IMR-90 (cell line): ENCODE results near the gene COG3. TPM values are rescaled to one million over a fixed set of nuclear protein-coding genes. Genes with fewer than 3 reads are reported as not detected.
"Not testable (repeated sequence)": the region's sequence is repeated elsewhere in the genome, so short reads cannot be mapped to it uniquely, and the experiment has no call there.

Source experiments
- ATAC-seq: fragments of 200-7000 bp; cut with Tn5 transposase; 2 replicates; pipeline ENCODE4 v1.9.1; 2020; ENCODE audit warnings: low read depth, mild to moderate bottlenecking, moderate library complexity
- BruUV-seq: library from RNA; stranded (reverse); fragments of 400-500 nt; replicated peaks from 2 replicates; lab custom pipeline; 2021; lab: Mats Ljungman, UMichigan
- CTCF ChIA-PET: fragments of 300-600 bp; formaldehyde crosslinking; extraction: SDS; loops from one replicate; lab custom pipeline; 2021; ENCODE audit warnings: antibody characterized with exemption; lab: Yijun Ruan, JAX
- POLR2A ChIA-PET: fragments of 300-600 bp; sonication (Branson Sonifier 250); formaldehyde crosslinking; loops from one replicate; lab custom pipeline; 2022; ENCODE audit warnings: antibody characterized with exemption; ENCODE audit not compliant: unreplicated experiment; lab: Charles Lee
- DNase-seq: peaks from one replicate; pipeline ENCODE4 v3.0.0; 2013
- H2AFZ ChIP-seq: replicated peaks from 2 replicates; pipeline ENCODE3; 2013; ENCODE audit warnings: low read length, mild to moderate bottlenecking; ENCODE audit not compliant: poor library complexity
- H2AK5ac ChIP-seq: 2 replicates; pipeline ENCODE4 v1.6.1; 2013; ENCODE audit warnings: low read depth, low read length, inconsistent platforms
- H2AK9ac ChIP-seq: replicated peaks from 2 replicates; pipeline ENCODE3; 2013; ENCODE audit warnings: mild to moderate bottlenecking, low read depth, low read length, moderate library complexity; ENCODE audit not compliant: poor library complexity
- H2BK120ac ChIP-seq: 2 replicates; pipeline ENCODE4 v1.6.1; 2013; ENCODE audit warnings: low read depth, low read length, inconsistent platforms
- H2BK15ac ChIP-seq: 3 replicates; pipeline ENCODE4 v1.6.1; 2013; ENCODE audit warnings: low read depth, low read length, inconsistent platforms
- H2BK20ac ChIP-seq: 2 replicates; pipeline ENCODE4 v1.6.1; 2013; ENCODE audit warnings: low read depth, mild to moderate bottlenecking, inconsistent platforms, low read length, moderate library complexity
- H2BK5ac ChIP-seq: 2 replicates; pipeline ENCODE4 v1.6.1; 2013; ENCODE audit warnings: mild to moderate bottlenecking, low read depth, low read length, inconsistent platforms; ENCODE audit not compliant: poor library complexity, severe bottlenecking
- H3K14ac ChIP-seq: replicated peaks from 2 replicates; pipeline ENCODE4 v1.6.1; 2013; ENCODE audit warnings: low read depth, low read length, inconsistent platforms
- H3K18ac ChIP-seq: 2 replicates; pipeline ENCODE4 v1.6.1; 2013; ENCODE audit warnings: low read depth, low read length, control low read depth
- H3K23ac ChIP-seq: 2 replicates; pipeline ENCODE4 v1.6.1; 2013; ENCODE audit warnings: low read depth, low read length, inconsistent platforms
- H3K27ac ChIP-seq: 2 replicates; pipeline ENCODE4 v1.5.1; 2013; ENCODE audit warnings: mild to moderate bottlenecking, control low read depth, low read length; ENCODE audit not compliant: insufficient read depth
- H3K27me3 ChIP-seq: 2 replicates; pipeline ENCODE4 v1.6.1; 2013; ENCODE audit warnings: low read length; ENCODE audit not compliant: control insufficient read depth, insufficient read depth
- H3K36me3 ChIP-seq: 2 replicates; pipeline ENCODE4 v1.6.1; 2013; ENCODE audit warnings: low read length, mixed read lengths; ENCODE audit not compliant: control insufficient read depth, insufficient read depth
- H3K4ac ChIP-seq: 2 replicates; pipeline ENCODE4 v1.6.1; 2013; ENCODE audit warnings: low read depth, low read length, inconsistent platforms
- H3K4me1 ChIP-seq: 2 replicates; pipeline ENCODE4 v1.6.1; 2013; ENCODE audit warnings: low read length, mixed read lengths; ENCODE audit not compliant: control insufficient read depth, insufficient read depth
- H3K4me2 ChIP-seq: 2 replicates; pipeline ENCODE4 v1.6.1; 2013; ENCODE audit warnings: low read depth, mild to moderate bottlenecking, control low read depth, low read length, moderate library complexity
- H3K4me3 ChIP-seq: 2 replicates; pipeline ENCODE4 v1.5.1; 2013; ENCODE audit warnings: low read depth, mild to moderate bottlenecking, control low read depth, low read length, moderate library complexity; ENCODE audit not compliant: insufficient read depth
- H3K56ac ChIP-seq: 2 replicates; pipeline ENCODE4 v1.6.1; 2013; ENCODE audit warnings: low read length, inconsistent platforms; ENCODE audit not compliant: insufficient read depth; ENCODE audit errors: extremely low read depth
- H3K79me1 ChIP-seq, 2 experiments: 2 replicates each; pipeline ENCODE4 v1.6.1; 2013; ENCODE audit warnings: low read length in 2 of 2, inconsistent platforms in 1 of 2, low read depth in 1 of 2
- H3K9ac ChIP-seq: 2 replicates; pipeline ENCODE4 v1.6.1; 2013; ENCODE audit warnings: low read depth, low read length, control low read depth
- H3K9me1 ChIP-seq: 2 replicates; pipeline ENCODE4 v1.6.1; 2013; ENCODE audit warnings: low read length, inconsistent platforms; ENCODE audit not compliant: insufficient read depth
- H3K9me3 ChIP-seq: 2 replicates; pipeline ENCODE4 v1.6.1; 2013; ENCODE audit warnings: low read length; ENCODE audit not compliant: control insufficient read depth, insufficient read depth
- H4K20me1 ChIP-seq: 2 replicates; pipeline ENCODE4 v1.6.1; 2013; ENCODE audit warnings: low read length, inconsistent platforms; ENCODE audit not compliant: insufficient read depth
- H4K5ac ChIP-seq: 2 replicates; pipeline ENCODE4 v1.6.1; 2013; ENCODE audit warnings: mild to moderate bottlenecking, low read depth, low read length, control low read depth
- H4K8ac ChIP-seq, 2 experiments: 2 replicates each; pipeline ENCODE4 v1.6.1; 2013; ENCODE audit warnings: low read depth in 2 of 2, low read length in 2 of 2, control low read depth in 1 of 2, inconsistent platforms in 1 of 2
- H4K91ac ChIP-seq: 2 replicates; pipeline ENCODE4 v1.6.1; 2013; ENCODE audit warnings: low read depth, low read length, inconsistent platforms; ENCODE audit not compliant: insufficient read depth
- WGBS, 2 experiments: methylation state at CpG; one replicate each; pipeline versions ENCODE4 v1.1.5 to v1.1.7; 2013; ENCODE audit warnings: missing lambda C conversion rate in 2 of 2; ENCODE audit not compliant: insufficient read length in 1 of 2; ENCODE audit errors: extremely low coverage in 2 of 2; 5-methylcytosine and 5-hydroxymethylcytosine counted together
- dilution Hi-C: fragments of 300-500 bp; cut with HindIII; formaldehyde crosslinking; loops from one replicate; pipeline ENCODE4 v1.14.3; 2018; ENCODE audit warnings: low sequenced_read_pairs; ENCODE audit not compliant: unreplicated experiment
- in situ Hi-C: fragments of 300-500 bp; cut with MboI; formaldehyde crosslinking; loops from 3 replicates; pipeline ENCODE4 v1.14.3; 2019; ENCODE audit warnings: low sequenced_read_pairs, inconsistent platforms, mixed read lengths
- intact Hi-C: fragments of 100-400 bp; cut with micrococcal nuclease; formaldehyde crosslinking; loops from 2 replicates; pipeline ENCODE4 v1.10.0; 2022
- polyA plus RNA-seq, 3 experiments: library from polyadenylated mRNA; depleted of rRNA; stranded (reverse); fragments of >200 nt; gene quantifications; 2 replicates each; pipeline ENCODE4 v1.2.3, GENCODE V29; 2012; ENCODE audit warnings: low replicate concordance in 1 of 3
- total RNA-seq: library from RNA; depleted of rRNA; stranded (reverse); fragments of >200 nt; gene quantifications from 2 replicates; pipeline ENCODE4 v1.2.3, GENCODE V29; 2012

Gene COG3
- total and polyA plus RNA-seq, 2 of the 4 experiments (the other 2 are of a cell fraction), result 21.7 to 31.9 TPM

DNA sequence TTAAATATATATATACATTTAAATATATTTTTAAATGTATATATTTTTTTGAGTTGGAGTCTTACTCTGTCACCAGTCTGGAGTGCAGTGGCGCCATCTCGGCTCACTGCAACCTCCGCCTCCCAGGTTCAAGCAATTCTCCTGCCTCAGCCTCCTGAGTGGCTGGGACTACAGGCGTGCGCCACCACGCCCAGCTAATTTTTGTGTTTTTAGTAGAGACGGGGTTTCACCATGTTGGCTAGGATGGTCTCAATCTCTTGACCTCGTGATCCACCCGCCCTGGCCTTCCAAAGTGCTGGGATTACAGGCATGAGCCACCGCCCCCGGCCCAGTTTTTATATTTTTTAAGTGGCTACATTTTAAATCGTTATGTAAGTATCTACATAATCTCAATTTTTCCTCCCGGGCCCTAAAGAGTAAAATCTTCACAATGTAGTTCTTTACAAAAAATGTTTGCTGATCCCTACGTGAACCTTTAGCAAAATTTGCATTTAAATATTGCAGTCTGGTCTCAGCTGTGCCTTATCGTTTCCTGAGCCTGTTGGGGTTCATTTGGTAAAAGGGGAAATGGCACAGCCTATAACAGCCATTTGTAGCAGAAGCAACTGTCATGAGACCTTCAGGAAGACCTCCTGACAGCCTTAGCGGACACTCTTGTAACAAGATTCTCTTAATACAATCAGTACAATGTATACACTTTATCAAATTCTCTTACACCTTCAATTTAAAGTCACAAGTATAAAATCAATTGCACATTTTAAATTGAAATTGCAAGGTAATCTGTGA lies 38.5 kb upstream of the COG3 start:
- H3K4me1 ChIP-seq, H3K9me3 ChIP-seq, H3K4ac ChIP-seq, H4K20me1 ChIP-seq, H2AFZ ChIP-seq, H2BK20ac ChIP-seq, H2BK120ac ChIP-seq, H2AK5ac ChIP-seq, H3K56ac ChIP-seq, H3K27ac ChIP-seq, H3K18ac ChIP-seq, dilution Hi-C loops, H3K27me3 ChIP-seq, H3K4me3 ChIP-seq, H4K8ac ChIP-seq, H2BK15ac ChIP-seq, H3K9me1 ChIP-seq, DNase-seq, H3K79me1 ChIP-seq, H3K9ac ChIP-seq, BruUV-seq, H4K5ac ChIP-seq, H2AK9ac ChIP-seq, in situ Hi-C loops, intact Hi-C loops, H3K23ac ChIP-seq, POLR2A ChIA-PET, H3K36me3 ChIP-seq, CTCF ChIA-PET, H2BK5ac ChIP-seq, H3K4me2 ChIP-seq, H4K91ac ChIP-seq, H3K14ac ChIP-seq, ATAC-seq: not testable (repeated sequence)
- 40% methylated on average over 3 of the region's 16 CpGs; no CpG with 5 or more reads in 1 of the 2 experiments for WGBS, 2 experiments
